ENCODE results near the gene RASAL1. TPM values are rescaled to one million over a fixed set of nuclear protein-coding genes. Genes with fewer than 3 reads are reported as not detected.

RASAL1 gene
- total RNA-seq, 1 experiment from 2014 or later = 0.32 TPM

DNA sequence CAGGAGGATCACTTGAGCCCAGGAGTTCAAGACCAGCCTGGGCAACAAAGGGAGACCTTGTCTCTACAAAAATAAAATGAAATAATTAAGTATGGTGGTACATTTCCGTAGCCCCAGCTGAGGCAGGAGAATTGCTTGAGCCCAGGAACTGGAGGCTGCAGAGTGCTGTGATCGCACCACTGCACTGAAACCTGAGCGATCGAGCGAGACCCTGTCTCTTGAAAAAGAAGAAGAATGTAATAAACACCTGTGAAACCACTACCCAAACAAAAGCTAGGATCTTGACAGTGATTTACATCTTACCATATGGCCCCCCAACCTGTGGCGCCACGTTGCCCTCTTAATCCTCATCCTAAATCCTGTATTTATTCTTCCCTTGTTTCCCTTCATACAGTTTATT is 84.8 kb downstream of the RASAL1 start:
- Histone ChIP-seq H3K27me3 (replicated peaks; ENCODE audit: insufficient read depth, low read depth, low read length, poor library complexity) (peaks cover 8% of the 10 kb centered on the region), H3K4me3 (ENCODE audit: low read depth, low read length, poor library complexity, severe bottlenecking) (no peak overlapping the region), H3K9me3 (ENCODE audit: low read depth, low read length, poor library complexity, severe bottlenecking) (no peaks in the 10 kb centered on the region), H3K27ac (ENCODE audit: low read depth, low read length, poor library complexity, severe bottlenecking) (no peak overlapping the region), H3K36me3 (ENCODE audit: insufficient read depth, low read length, poor library complexity, severe bottlenecking) (no peaks in the 10 kb centered on the region), H3K4me1 (ENCODE audit: insufficient read depth, low read length, poor library complexity, severe bottlenecking) (no peaks in the 10 kb centered on the region)
- no TSS peak for BruUV-seq (replicated peaks)
- ChIA-PET CTCF (no interaction called here), POLR2A (ENCODE audit: low non-redundant PET) (no interaction called here)
- no peak for DNase-seq (ENCODE audit: low spot score)
- intact Hi-C loops (cut with micrococcal nuclease; ENCODE audit: unreplicated experiment) = loop anchor here (5.0 to 10.0 kb wide), 3 partner anchors 47 to 374 kb away; partner anchors contain the start of gene SDSL
- no peak for TF ChIP-seq EZH2 (IDR thresholded peaks at IDR 0.05; ENCODE audit: borderline replicate concordance, low read depth, low read length, poor library complexity, severe bottlenecking)
- TF ChIP-seq, protein P1, sequence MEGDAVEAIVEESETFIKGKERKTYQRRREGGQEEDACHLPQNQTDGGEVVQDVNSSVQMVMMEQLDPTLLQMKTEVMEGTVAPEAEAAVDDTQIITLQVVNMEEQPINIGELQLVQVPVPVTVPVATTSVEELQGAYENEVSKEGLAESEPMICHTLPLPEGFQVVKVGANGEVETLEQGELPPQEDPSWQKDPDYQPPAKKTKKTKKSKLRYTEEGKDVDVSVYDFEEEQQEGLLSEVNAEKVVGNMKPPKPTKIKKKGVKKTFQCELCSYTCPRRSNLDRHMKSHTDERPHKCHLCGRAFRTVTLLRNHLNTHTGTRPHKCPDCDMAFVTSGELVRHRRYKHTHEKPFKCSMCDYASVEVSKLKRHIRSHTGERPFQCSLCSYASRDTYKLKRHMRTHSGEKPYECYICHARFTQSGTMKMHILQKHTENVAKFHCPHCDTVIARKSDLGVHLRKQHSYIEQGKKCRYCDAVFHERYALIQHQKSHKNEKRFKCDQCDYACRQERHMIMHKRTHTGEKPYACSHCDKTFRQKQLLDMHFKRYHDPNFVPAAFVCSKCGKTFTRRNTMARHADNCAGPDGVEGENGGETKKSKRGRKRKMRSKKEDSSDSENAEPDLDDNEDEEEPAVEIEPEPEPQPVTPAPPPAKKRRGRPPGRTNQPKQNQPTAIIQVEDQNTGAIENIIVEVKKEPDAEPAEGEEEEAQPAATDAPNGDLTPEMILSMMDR (conservative IDR thresholded peaks at IDR 0.05; ENCODE audit: low read depth, low read length) = no peak

DNA sequence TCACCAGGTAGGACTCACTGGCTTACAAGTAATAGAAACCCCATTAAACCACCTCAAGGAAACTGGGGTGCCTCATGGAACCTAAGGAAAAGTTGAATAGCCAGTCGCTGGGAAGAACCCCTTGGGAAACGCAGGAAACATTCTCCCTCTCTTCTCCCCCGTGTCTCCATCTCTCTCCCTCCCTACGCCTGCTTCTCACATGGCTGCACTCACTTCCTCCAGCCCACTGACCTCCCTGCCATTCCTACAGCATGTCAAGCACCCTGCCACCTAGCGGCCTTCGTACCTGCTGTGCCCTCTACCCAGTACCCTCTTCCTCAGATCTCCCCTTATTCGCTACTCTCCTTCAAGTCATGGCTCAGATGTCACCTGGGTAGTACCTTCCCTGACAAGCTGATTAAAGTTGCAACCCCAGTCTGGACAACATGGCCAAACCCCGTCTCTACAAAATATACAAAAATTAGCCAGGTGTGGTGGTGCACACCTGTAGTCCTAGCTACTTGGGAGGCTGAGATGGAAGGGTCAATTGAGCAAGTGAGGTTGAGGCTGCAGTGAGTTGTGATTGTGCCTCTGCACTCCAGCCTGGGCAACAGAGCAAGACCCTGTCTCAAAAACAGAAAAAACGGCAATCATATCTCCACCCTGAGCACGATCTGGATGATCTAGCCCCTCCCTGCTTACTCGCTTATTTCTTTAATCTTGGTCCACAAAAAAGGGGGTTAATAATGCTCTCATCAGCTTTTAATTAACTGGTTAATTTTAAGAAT is 85.4 kb downstream of the RASAL1 start:
- no peaks in the 10 kb centered on the region for H3K9me3 ChIP-seq (ENCODE audit: low read depth, low read length, poor library complexity, severe bottlenecking)
- peaks cover 5% of the 10 kb centered on the region for H3K27me3 ChIP-seq (replicated peaks; ENCODE audit: insufficient read depth, low read depth, low read length, poor library complexity)
- ChIA-PET CTCF (no interaction called here), POLR2A (ENCODE audit: low non-redundant PET) (no interaction called here)
- H3K4me3 ChIP-seq (ENCODE audit: low read depth, low read length, poor library complexity, severe bottlenecking) = no peak overlapping the region
- DNase-seq (ENCODE audit: low spot score) = no peak
- H3K27ac ChIP-seq (ENCODE audit: low read depth, low read length, poor library complexity, severe bottlenecking) = no peak overlapping the region
- intact Hi-C loops (cut with micrococcal nuclease; ENCODE audit: unreplicated experiment) = loop anchor here (5.0 to 10.0 kb wide), 3 partner anchors 47 to 375 kb away; partner anchors contain the start of gene SDSL
- no peaks in the 10 kb centered on the region for H3K36me3 ChIP-seq (ENCODE audit: insufficient read depth, low read length, poor library complexity, severe bottlenecking)
- BruUV-seq (replicated peaks) = no TSS peak
- H3K4me1 ChIP-seq (ENCODE audit: insufficient read depth, low read length, poor library complexity, severe bottlenecking) = no peaks in the 10 kb centered on the region
- TF ChIP-seq, protein P1 (conservative IDR thresholded peaks at IDR 0.05; ENCODE audit: low read depth, low read length) = peak; percentile 36; the same call in 1 of the 2 replicates
- no peak for TF ChIP-seq EZH2 (IDR thresholded peaks at IDR 0.05; ENCODE audit: borderline replicate concordance, low read depth, low read length, poor library complexity, severe bottlenecking)

Small RNA genes within 50 kb of the gene (microRNA-seq; reads per million reads assigned to microRNA genes)
- gene MIR7106 = 2.2 reads per million

Other genes starting within 250 kb of the RASAL1 start
- 12.4 and 15.6 TPM in 2 replicates for gene OAS1, start 228.8 kb downstream of the RASAL1 start, total RNA-seq (2021)
- 36.9 and 42.6 TPM in 2 replicates for gene OAS3, start 197.3 kb downstream of the RASAL1 start, total RNA-seq (2021)
- not detected in 2 replicates for gene OAS2, start 157.2 kb downstream of the RASAL1 start, total RNA-seq (2021)
- 5.5 and 6.1 TPM in 2 replicates for gene DTX1, start 79.0 kb downstream of the RASAL1 start, total RNA-seq (2021)
- not detected in 2 replicates for gene CFAP73, start 14.0 kb upstream of the RASAL1 start, total RNA-seq (2021)
- 98.8 and 116 TPM in 2 replicates for gene DDX54, start 49.7 kb upstream of the RASAL1 start, total RNA-seq (2021)
- gene RITA1, start 50.0 kb upstream of the RASAL1 start, total RNA-seq (2021) = 22.3 and 25.3 TPM in 2 replicates
- 18.8 and 25.8 TPM in 2 replicates for gene TPCN1, start 85.7 kb upstream of the RASAL1 start, total RNA-seq (2021)
- gene SLC8B1, start 199.3 kb upstream of the RASAL1 start, total RNA-seq (2021) = 8.2 and 10.7 TPM in 2 replicates
- gene PLBD2, start 222.8 kb upstream of the RASAL1 start, total RNA-seq (2021) = 36.4 and 36.8 TPM in 2 replicates

All from A673 (cell line).